Endodermal cell (in vitro differentiated cells): ENCODE results near the gene ZNF107. TPM values are rescaled to one million over a fixed set of nuclear protein-coding genes. Genes with fewer than 3 reads are reported as not detected.

Source experiments
- DNase-seq: peaks from one replicate; pipeline ENCODE4 v3.0.0-alpha.2; 2017
- H3K27ac ChIP-seq: 2 replicates; pipeline ENCODE4 v1.5.1; 2013; ENCODE audit warnings: mild to moderate bottlenecking, low read depth, low read length, moderate library complexity
- H3K27me3 ChIP-seq: 2 replicates; pipeline ENCODE4 v1.6.1; 2013; ENCODE audit warnings: mild to moderate bottlenecking, low read length, moderate library complexity; ENCODE audit not compliant: insufficient read depth, control insufficient read depth, poor library complexity, severe bottlenecking
- H3K36me3 ChIP-seq: 2 replicates; pipeline ENCODE4 v1.7.0; 2013; ENCODE audit warnings: mild to moderate bottlenecking, low read length, moderate library complexity; ENCODE audit not compliant: control insufficient read depth, insufficient read depth
- H3K4me1 ChIP-seq: one replicate; pipeline ENCODE4 v1.7.0; 2013; ENCODE audit warnings: low read length; ENCODE audit not compliant: control insufficient read depth, insufficient read depth
- H3K4me3 ChIP-seq: 2 replicates; pipeline ENCODE4 v1.5.1; 2013; ENCODE audit warnings: mild to moderate bottlenecking, low read length, moderate library complexity
- H3K9ac ChIP-seq: 2 replicates; pipeline ENCODE4 v1.6.1; 2013; ENCODE audit warnings: mild to moderate bottlenecking, low read length, moderate library complexity; ENCODE audit not compliant: poor library complexity, severe bottlenecking; ENCODE audit errors: extremely low read depth
- H3K9me3 ChIP-seq: 2 replicates; pipeline ENCODE4 v1.6.1; 2013; ENCODE audit warnings: mild to moderate bottlenecking, low read length, moderate library complexity; ENCODE audit not compliant: control insufficient read depth
- H3K27ac Mint-ChIP-seq: 2 replicates; pipeline ENCODE4 v1.8.0; 2020; ENCODE audit warnings: mixed read lengths
- H3K27me3 Mint-ChIP-seq: 2 replicates; pipeline ENCODE4 v1.8.0; 2021; ENCODE audit warnings: mild to moderate bottlenecking, mixed read lengths; ENCODE audit not compliant: insufficient read depth
- H3K36me3 Mint-ChIP-seq: 2 replicates; pipeline ENCODE4 v1.8.0; 2020; ENCODE audit warnings: low read depth, mixed read lengths
- H3K4me1 Mint-ChIP-seq: 2 replicates; pipeline ENCODE4 v1.8.0; 2020; ENCODE audit warnings: mixed read lengths
- H3K4me3 Mint-ChIP-seq: 2 replicates; pipeline ENCODE4 v1.8.0; 2020; ENCODE audit warnings: mild to moderate bottlenecking, moderate library complexity, mixed read lengths
- H3K9me3 Mint-ChIP-seq: 2 replicates; pipeline ENCODE4 v1.8.0; 2020; ENCODE audit warnings: mild to moderate bottlenecking, mixed read lengths
- CTCF ChIP-seq: fragments of 200-600 bp; sonication (generic); conservative IDR thresholded peaks from 2 replicates; pipeline ENCODE4 v1.5.0; 2021; ENCODE audit warnings: antibody characterized with exemption, mild to moderate bottlenecking
- WGBS, 2 experiments: methylation state at CpG; one replicate each; pipeline versions ENCODE4 v1.1.5 to v1.1.7; 2013; ENCODE audit warnings: missing lambda C conversion rate in 2 of 2, mixed read lengths in 1 of 2; ENCODE audit not compliant: insufficient coverage in 1 of 2, insufficient read length in 1 of 2; 5-methylcytosine and 5-hydroxymethylcytosine counted together
- long read RNA-seq, 4 experiments: library from polyadenylated mRNA in 2 of 4; library from RNA in 1 of 4; library from capped mRNA in 1 of 4; stranded (forward) in 3 of 4; unstranded in 1 of 4; transcript quantifications; one replicate each; pipeline ENCODE4 v2.0.0, GENCODE V29; 2020 to 2021; ENCODE audit warnings: inconsistent platforms in 1 of 4
- polyA plus RNA-seq, 2 experiments: library from polyadenylated mRNA; stranded (reverse); fragments of 50-300 nt; gene quantifications; one replicate each; pipeline ENCODE4 v1.2.3, GENCODE V29; 2013
- total RNA-seq, 2 donors: library from RNA; stranded (reverse); fragmentation: NEBNext Ultra II Directional in 1 of 2; extraction: Animal tissue kit (Norgen Biotek cat#: 25700) in 1 of 2; gene quantifications; 2 replicates in 1 of 2; 3 replicates in 1 of 2; pipeline ENCODE4 v1.2.1, GENCODE V29; 2021

Gene ZNF107
- total RNA-seq = 10 to 100 TPM; 16.9 to 17.9 TPM
- 11.1 TPM for polyA plus RNA-seq (2013, experiment 1 of 2)
- polyA plus RNA-seq (2013, experiment 2 of 2) = 12.1 TPM
- long read RNA-seq, experiment 1, full-length matches to known transcripts = 2 of 6 reads
- long read RNA-seq, experiment 1, partial matches to known transcripts = 3 of 6 reads
- long read RNA-seq, experiment 1, other reads (novel, unspliced or antisense) = 1 of 6 reads
- long read RNA-seq, experiment 2, full-length matches to known transcripts = 12 of 19 reads
- long read RNA-seq, experiment 2, partial matches to known transcripts = 0 of 19 reads
- long read RNA-seq, experiment 2, other reads (novel, unspliced or antisense) = 7 of 19 reads
- long read RNA-seq, experiment 3, full-length matches to known transcripts = 26 of 47 reads
- long read RNA-seq, experiment 3, partial matches to known transcripts = 1 of 47 reads
- long read RNA-seq, experiment 3, other reads (novel, unspliced or antisense) = 20 of 47 reads
- long read RNA-seq, experiment 4, full-length matches to known transcripts = 1 of 12 reads
- long read RNA-seq, experiment 4, partial matches to known transcripts = 1 of 12 reads
- long read RNA-seq, experiment 4, other reads (novel, unspliced or antisense) = 10 of 12 reads

GRCh38 chr7:64665980-64666662 is at the start of gene ZNF107:
Gene ZNF107, plus strand, starts transcription at chr7:64666133. Its CDS starts 150 bp downstream, at chr7:64666283.
- no peaks in the 10 kb centered on the region for H3K27me3 Mint-ChIP-seq
- H3K4me1 ChIP-seq = no peaks in the 10 kb centered on the region
- H3K4me1 Mint-ChIP-seq = peaks cover 12% of the 10 kb centered on the region
- peaks cover 16% of the 10 kb centered on the region for H3K36me3 ChIP-seq
- DNase-seq = peak; percentile 88
- H3K9ac ChIP-seq = peak within 1 kb of the TSS; percentile 88
- no peaks in the 10 kb centered on the region for H3K9me3 ChIP-seq
- H3K4me3 ChIP-seq = peak within 1 kb of the TSS; percentile 93
- peak within 1 kb of the TSS; percentile 92 for H3K4me3 Mint-ChIP-seq
- H3K27ac Mint-ChIP-seq = peak within 1 kb of the TSS; percentile 98
- no peak for TF ChIP-seq CTCF
- peaks cover 17% of the 10 kb centered on the region for H3K36me3 Mint-ChIP-seq
- peaks cover 12% of the 10 kb centered on the region for H3K9me3 Mint-ChIP-seq
- peak within 1 kb of the TSS; percentile 98 for H3K27ac ChIP-seq
- 0% methylated on average over 6 to 37 of the region's 37 CpGs for WGBS, 2 experiments
- H3K27me3 ChIP-seq = no peaks in the 10 kb centered on the region

GRCh38 chr7:64618785-64619456 is 47.0 kb upstream of the ZNF107 start:
- peaks cover 100% of the 10 kb centered on the region for H3K9me3 Mint-ChIP-seq
- H3K4me1 ChIP-seq = no peaks in the 10 kb centered on the region
- no peaks in the 10 kb centered on the region for H3K27me3 Mint-ChIP-seq
- H3K9ac ChIP-seq = no peak overlapping the region
- H3K4me1 Mint-ChIP-seq = no peaks in the 10 kb centered on the region
- no peak overlapping the region for H3K27ac ChIP-seq
- 29 to 46% methylated on average over 6 of the region's 6 CpGs for WGBS, 2 experiments
- no peak for DNase-seq
- peak; percentile 68 for TF ChIP-seq CTCF
- no peaks in the 10 kb centered on the region for H3K36me3 ChIP-seq
- peak overlapping the region; percentile 63 for H3K4me3 ChIP-seq
- H3K36me3 Mint-ChIP-seq = no peaks in the 10 kb centered on the region
- H3K27ac Mint-ChIP-seq = no peak overlapping the region
- H3K9me3 ChIP-seq = peaks cover 64% of the 10 kb centered on the region
- no peak overlapping the region for H3K4me3 Mint-ChIP-seq
- no peaks in the 10 kb centered on the region for H3K27me3 ChIP-seq

GRCh38 chr7:64619705-64620104 is 46.2 kb upstream of the ZNF107 start:
- no peaks in the 10 kb centered on the region for H3K27me3 ChIP-seq
- peaks cover 96% of the 10 kb centered on the region for H3K9me3 Mint-ChIP-seq
- peak overlapping the region; percentile 63 for H3K4me3 ChIP-seq
- no peak for TF ChIP-seq CTCF
- no peaks in the 10 kb centered on the region for H3K36me3 ChIP-seq
- H3K4me1 Mint-ChIP-seq = no peaks in the 10 kb centered on the region
- WGBS, 2 experiments = 50 to 66% methylated on average over 1 of the region's 1 CpG
- no peak overlapping the region for H3K27ac ChIP-seq
- no peak overlapping the region for H3K9ac ChIP-seq
- H3K27ac Mint-ChIP-seq = no peak overlapping the region
- DNase-seq = no peak
- peaks cover 67% of the 10 kb centered on the region for H3K9me3 ChIP-seq
- no peaks in the 10 kb centered on the region for H3K36me3 Mint-ChIP-seq
- no peaks in the 10 kb centered on the region for H3K4me1 ChIP-seq
- H3K27me3 Mint-ChIP-seq = no peaks in the 10 kb centered on the region
- H3K4me3 Mint-ChIP-seq = no peak overlapping the region
